ENCODE measurements around the gene NFATC1.

DNA sequence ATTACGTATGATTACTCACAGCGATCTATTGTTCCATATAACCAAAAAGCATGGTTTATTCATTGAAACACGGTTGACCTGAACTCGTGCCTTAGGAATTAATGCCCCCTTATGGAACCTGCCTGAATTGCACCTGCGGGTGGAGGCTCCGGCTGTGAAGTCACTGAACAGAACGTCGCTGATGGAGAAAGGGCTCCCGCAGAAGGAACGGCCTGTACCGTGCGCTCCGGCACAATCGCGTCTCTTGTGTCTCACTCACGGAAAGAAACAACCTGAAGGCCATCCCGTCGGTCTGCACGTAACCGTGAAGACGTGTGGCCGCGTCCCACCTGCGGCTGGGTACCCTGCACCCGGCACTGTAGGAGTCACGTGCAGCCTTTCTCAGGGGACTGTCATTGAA is 133.1 kb downstream of the NFATC1 start:
- no peak for TF ChIP-seq EZH2phosphoT487 (IDR thresholded peaks at IDR 0.05; ENCODE audit: low read depth, severe bottlenecking, unreplicated experiment)
- no peak for TF ChIP-seq EZH2 (IDR thresholded peaks at IDR 0.05; ENCODE audit: borderline replicate concordance)
- TF ChIP-seq, protein P1, sequence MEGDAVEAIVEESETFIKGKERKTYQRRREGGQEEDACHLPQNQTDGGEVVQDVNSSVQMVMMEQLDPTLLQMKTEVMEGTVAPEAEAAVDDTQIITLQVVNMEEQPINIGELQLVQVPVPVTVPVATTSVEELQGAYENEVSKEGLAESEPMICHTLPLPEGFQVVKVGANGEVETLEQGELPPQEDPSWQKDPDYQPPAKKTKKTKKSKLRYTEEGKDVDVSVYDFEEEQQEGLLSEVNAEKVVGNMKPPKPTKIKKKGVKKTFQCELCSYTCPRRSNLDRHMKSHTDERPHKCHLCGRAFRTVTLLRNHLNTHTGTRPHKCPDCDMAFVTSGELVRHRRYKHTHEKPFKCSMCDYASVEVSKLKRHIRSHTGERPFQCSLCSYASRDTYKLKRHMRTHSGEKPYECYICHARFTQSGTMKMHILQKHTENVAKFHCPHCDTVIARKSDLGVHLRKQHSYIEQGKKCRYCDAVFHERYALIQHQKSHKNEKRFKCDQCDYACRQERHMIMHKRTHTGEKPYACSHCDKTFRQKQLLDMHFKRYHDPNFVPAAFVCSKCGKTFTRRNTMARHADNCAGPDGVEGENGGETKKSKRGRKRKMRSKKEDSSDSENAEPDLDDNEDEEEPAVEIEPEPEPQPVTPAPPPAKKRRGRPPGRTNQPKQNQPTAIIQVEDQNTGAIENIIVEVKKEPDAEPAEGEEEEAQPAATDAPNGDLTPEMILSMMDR (IDR thresholded peaks at IDR 0.05; ENCODE audit: poor library complexity): peak; percentile 86
